ENCODE results near the gene LAPTM5. TPM values are rescaled to one million over a fixed set of nuclear protein-coding genes. Genes with fewer than 3 reads are reported as not detected.

LAPTM5 gene
- total and polyA plus RNA-seq, 2 of the 13 experiments (the other 11 are each of a cell fraction or from before 2014, with no cell fraction given): 0.41 to 0.86 TPM

- H3K79me2 ChIP-seq (ENCODE audit: insufficient read depth, low read length): no peaks in the 10 kb centered on the region
- BruUV-seq (replicated peaks): no TSS peak
- no peak for FAIRE-seq
- H3K27me3 ChIP-seq (ENCODE audit: control insufficient read depth in 1 of 2, insufficient read depth in 2 of 2, low read length in 2 of 2): peaks cover 4 to 5% of the 10 kb centered on the region in 2 experiments; a peak in 2 of 5 replicates
- no peak overlapping the region for H3K4me2 ChIP-seq (ENCODE audit: low read depth, low read length)
- H3K27ac ChIP-seq (ENCODE audit: extremely low read length, insufficient read depth, low read length): no peak overlapping the region
- no peak for ATAC-seq
- H3K9me3 ChIP-seq (ENCODE audit: low read length): no peaks in the 10 kb centered on the region
- no peak overlapping the region for H2AFZ ChIP-seq (ENCODE audit: low read length)
- no peak for DNase-seq (ENCODE audit: low spot score)
- intact Hi-C loops (cut with micrococcal nuclease; ENCODE audit: unreplicated experiment) (no loop called here), in situ Hi-C loops (cut with HindIII; ENCODE audit: extremely low pct_ligation_motif_present, low pct_unique_long_range_greater_than_20kb) (no loop called here)
- peaks cover 30% of the 10 kb centered on the region for H3K4me1 ChIP-seq (ENCODE audit: insufficient read depth, low read length)
- 29% methylated on average over 3 of the region's 5 CpGs for WGBS (ENCODE audit: low lambda C conversion rate)
- no peaks in the 10 kb centered on the region for H4K20me1 ChIP-seq (ENCODE audit: insufficient read depth, low read length)
- ChIA-PET CTCF (ENCODE audit: low intra/inter-chr PET ratio, low total read pairs) (no interaction called here), POLR2A (no interaction called here)
- no peak overlapping the region for H3K4me3 ChIP-seq (replicated peaks in 1 of 3; ENCODE audit: insufficient read depth in 1 of 3, low read depth in 2 of 3, low read length in 3 of 3)
- H3K36me3 ChIP-seq (replicated peaks in 1 of 2; ENCODE audit: control insufficient read depth in 1 of 2, insufficient read depth in 2 of 2, low read length in 2 of 2): no peaks in the 10 kb centered on the region
- H3K9ac ChIP-seq (ENCODE audit: insufficient read depth, low read depth, low read length): no peak overlapping the region
- TF ChIP-seq DPF2 (CRISPR knock-in tag; IDR thresholded peaks at IDR 0.05; ENCODE audit: borderline replicate concordance, low read depth) (no peak), PAXIP1 (CRISPR knock-in tag; conservative IDR thresholded peaks at IDR 0.05) (no peak), ZNF337 (CRISPR knock-in tag; IDR thresholded peaks at IDR 0.05; ENCODE audit: borderline replicate concordance, low read depth) (no peak), ZNF317 (CRISPR knock-in tag; IDR thresholded peaks at IDR 0.05) (no peak), RNF219 (CRISPR knock-in tag; IDR thresholded peaks at IDR 0.05) (no peak), ZNF790 (CRISPR knock-in tag; IDR thresholded peaks at IDR 0.05; ENCODE audit: borderline replicate concordance) (no peak), MIER2 (CRISPR knock-in tag; IDR thresholded peaks at IDR 0.05) (no peak), SRF (IDR thresholded peaks at IDR 0.05; ENCODE audit: low read depth, low read length) (no peak), CENPBD1 (CRISPR knock-in tag; IDR thresholded peaks at IDR 0.05; ENCODE audit: borderline replicate concordance, low read depth) (no peak), ZNF124 (CRISPR knock-in tag; IDR thresholded peaks at IDR 0.05) (no peak), CBFB (CRISPR knock-in tag; IDR thresholded peaks at IDR 0.05) (no peak), SETDB1 (CRISPR knock-in tag; IDR thresholded peaks at IDR 0.05; ENCODE audit: borderline replicate concordance) (no peak), CENPX (CRISPR knock-in tag; IDR thresholded peaks at IDR 0.05) (no peak), ZNF670 (CRISPR knock-in tag; IDR thresholded peaks at IDR 0.05; ENCODE audit: borderline replicate concordance) (no peak)
These were observed 34.3 kb upstream of the LAPTM5 start for GRCh38 chr1:30791868-30792267.

All from HepG2 (cell line).